Nasal cavity respiratory epithelium epithelial cell of viscerocranial mucosa (primary cell): ENCODE data around the gene NRDE2. TPM values are rescaled to one million over a fixed set of nuclear protein-coding genes. Genes with fewer than 3 reads are reported as not detected.

Experiments
- total RNA-seq: library from RNA; depleted of rRNA; stranded (reverse); fragments of >200 nt; gene quantifications from 2 replicates; pipeline ENCODE4 v1.2.3, GENCODE V29; 2014

Gene NRDE2
- total RNA-seq, result 5.5 and 7.9 TPM in 2 replicates

GRCh38 chr14:90331497-90332270, at the start of gene NRDE2:
Gene NRDE2 (minus strand): TSS chr14:90331941. CDS start chr14:90331904, 37 bp downstream.

GRCh38 chr14:90256354-90257131, 75.2 kb downstream of the NRDE2 start, which contains the start of gene PSMC1:
Gene PSMC1 (plus strand): TSS chr14:90256553. CDS start chr14:90256598, 45 bp downstream.

Other genes with a start within 250 kb of the NRDE2 start
- 83.4 and 132 TPM in 2 replicates for gene PSMC1, start 75.4 kb downstream of the NRDE2 start, total RNA-seq
- gene CALM1, start 65.1 kb upstream of the NRDE2 start, total RNA-seq, result 198 and 1,047 TPM in 2 replicates